Measurements from ENCODE around the gene KCNQ2. TPM values are rescaled to one million over a fixed set of nuclear protein-coding genes. Genes with fewer than 3 reads are reported as not detected.

The KCNQ2 gene
- total RNA-seq, 2 donors from 2014 or later: 0.46 to 35.6 TPM

DNA sequence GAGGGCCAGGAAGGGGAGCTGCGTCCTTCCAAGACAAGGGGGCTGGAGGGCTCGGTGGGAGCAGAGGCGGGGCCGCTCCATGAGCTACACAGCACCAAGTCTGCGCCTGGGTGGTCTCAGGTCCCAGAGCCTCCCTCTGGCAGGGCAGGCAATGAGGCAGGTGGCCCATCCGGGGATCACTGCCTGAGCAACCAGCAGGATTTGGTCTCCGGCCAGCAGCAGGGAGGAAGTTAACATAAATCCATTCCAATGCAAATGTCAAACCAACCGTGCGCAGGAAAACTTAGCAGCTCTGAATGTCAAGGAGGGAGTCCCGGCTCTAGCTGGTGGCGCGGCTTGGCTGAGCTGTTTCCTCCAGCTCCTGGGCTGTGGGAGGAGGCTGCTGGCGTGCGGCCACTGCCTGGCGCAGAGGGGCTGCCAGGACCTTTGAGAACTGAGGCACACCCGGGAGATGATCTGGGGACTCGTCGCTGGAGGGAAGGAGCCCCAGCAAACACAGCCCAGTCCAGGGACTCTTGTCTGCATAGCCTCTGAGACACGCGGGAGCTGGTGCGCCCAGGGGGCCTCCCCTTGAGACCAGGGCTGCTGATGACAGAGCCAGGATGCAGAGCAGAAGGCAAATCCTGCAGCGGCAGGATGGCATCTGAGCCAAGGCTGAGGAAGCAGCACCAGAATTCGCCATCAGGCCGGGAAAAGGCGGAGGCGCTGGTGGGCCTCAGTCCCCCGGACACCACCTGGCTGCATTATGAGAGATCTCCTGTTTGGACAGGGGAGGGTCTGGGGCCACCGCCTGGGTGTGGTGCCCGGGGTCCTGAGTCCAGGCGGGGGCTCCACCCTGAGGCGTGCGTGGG, 78.2 kb downstream of the KCNQ2 start:
- Histone ChIP-seq H3K4me3 (no peak overlapping the region), H3K36me3 (no peaks in the 10 kb centered on the region), H3K9me3 (no peaks in the 10 kb centered on the region), H3K27me3 (replicated peaks; ENCODE audit: insufficient read depth) (peaks cover 3% of the 10 kb centered on the region), H3K27ac (no peak overlapping the region), H3K4me1 (replicated peaks) (no peaks in the 10 kb centered on the region)
- DNase-seq (ENCODE audit: low spot score): no peak
- intact Hi-C loops (cut with DNase I): no loop called here
- 20% methylated on average over 28 of the region's 32 CpGs for WGBS
- TF ChIP-seq CTCF (IDR thresholded peaks at IDR 0.05) (no peak), POLR2A (IDR thresholded peaks at IDR 0.05) (no peak), POLR2AphosphoS5 (IDR thresholded peaks at IDR 0.05) (no peak)

DNA sequence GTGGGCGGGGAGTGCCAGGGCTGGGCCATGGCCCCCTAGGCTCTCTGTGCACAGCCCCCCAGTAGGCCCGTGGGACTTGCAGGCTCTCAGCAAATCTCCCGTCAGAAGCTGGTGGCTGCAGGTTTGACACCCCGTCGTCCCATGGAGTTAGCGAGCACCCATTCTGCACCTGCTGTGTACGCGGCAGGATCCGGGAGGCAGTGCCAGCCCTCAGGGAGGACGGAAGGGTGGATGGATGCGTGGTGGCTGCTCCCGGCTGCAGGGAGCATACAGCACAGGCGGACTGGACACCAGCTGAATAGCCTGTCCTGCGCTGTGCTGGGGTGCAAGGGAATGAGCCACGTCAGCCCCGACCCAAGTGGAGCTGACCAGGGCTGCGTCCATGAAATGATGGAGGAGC, 78.9 kb downstream of the KCNQ2 start:
- intact Hi-C loops (cut with DNase I): no loop called here
- H3K4me1 ChIP-seq (replicated peaks): no peaks in the 10 kb centered on the region
- H3K4me3 ChIP-seq: no peak overlapping the region
- H3K27ac ChIP-seq: no peak overlapping the region
- no peak for DNase-seq (ENCODE audit: low spot score)
- H3K9me3 ChIP-seq: no peaks in the 10 kb centered on the region
- peaks cover 3% of the 10 kb centered on the region for H3K27me3 ChIP-seq (replicated peaks; ENCODE audit: insufficient read depth)
- no peak for TF ChIP-seq POLR2AphosphoS5 (IDR thresholded peaks at IDR 0.05)
- TF ChIP-seq POLR2A (IDR thresholded peaks at IDR 0.05): no peak
- no peak for TF ChIP-seq CTCF (IDR thresholded peaks at IDR 0.05)
- no peaks in the 10 kb centered on the region for H3K36me3 ChIP-seq
- 88% methylated on average over 17 of the region's 17 CpGs for WGBS

DNA sequence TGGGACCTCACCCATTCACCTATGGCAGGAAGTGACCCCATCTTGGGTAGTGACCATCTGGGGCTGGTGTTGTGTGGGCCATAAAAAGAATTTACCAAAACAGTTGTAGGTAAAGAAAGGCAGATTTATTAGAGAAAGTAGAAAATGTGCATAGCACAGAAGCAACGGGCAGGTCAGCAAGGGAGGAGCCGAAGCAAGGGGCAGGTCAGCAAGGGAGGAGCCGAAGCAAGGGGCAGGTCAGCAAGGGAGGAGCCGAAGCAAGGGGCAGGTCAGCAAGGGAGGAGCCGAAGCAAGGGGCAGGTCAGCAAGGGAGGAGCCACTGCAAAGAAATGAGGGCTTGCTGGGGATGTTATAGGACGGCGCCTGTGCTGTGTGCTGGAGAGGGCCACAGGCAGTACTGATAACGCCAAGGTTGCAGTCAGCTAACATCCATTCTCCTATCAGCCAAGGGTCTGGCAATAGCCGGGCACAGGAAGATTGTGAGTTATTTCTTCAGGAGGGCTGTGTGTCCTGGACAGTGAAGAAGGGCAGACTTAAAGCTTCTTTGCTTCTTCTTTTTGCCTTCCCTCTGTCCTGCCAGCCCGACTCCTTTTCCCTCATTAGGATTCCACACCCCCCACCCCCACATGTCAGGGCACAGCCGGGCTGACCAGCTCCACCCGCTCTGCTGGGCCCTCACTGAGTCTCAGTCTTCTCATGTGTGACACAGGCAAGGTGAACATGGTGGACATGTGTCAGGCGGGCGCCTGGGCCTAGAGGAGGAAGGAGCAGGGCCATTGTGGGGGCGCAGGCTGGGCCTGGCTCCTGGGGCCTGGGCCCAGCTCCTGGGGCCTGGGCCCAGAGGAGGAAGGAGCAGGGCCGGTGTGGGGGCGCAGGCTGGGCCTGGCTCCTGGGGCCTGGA, 79.7 kb downstream of the KCNQ2 start:
- H3K4me3 ChIP-seq: no peak overlapping the region
- 92% methylated on average over 15 of the region's 17 CpGs for WGBS
- H3K9me3 ChIP-seq: no peaks in the 10 kb centered on the region
- peaks cover 3% of the 10 kb centered on the region for H3K27me3 ChIP-seq (replicated peaks; ENCODE audit: insufficient read depth)
- no peak overlapping the region for H3K27ac ChIP-seq
- intact Hi-C loops (cut with DNase I): no loop called here
- no peak for DNase-seq (ENCODE audit: low spot score)
- H3K4me1 ChIP-seq (replicated peaks): no peaks in the 10 kb centered on the region
- no peak for TF ChIP-seq CTCF (IDR thresholded peaks at IDR 0.05)
- no peak for TF ChIP-seq POLR2A (IDR thresholded peaks at IDR 0.05)
- TF ChIP-seq POLR2AphosphoS5 (IDR thresholded peaks at IDR 0.05): no peak
- no peaks in the 10 kb centered on the region for H3K36me3 ChIP-seq

- H3K9me3 ChIP-seq: no peaks in the 10 kb centered on the region
- H3K27ac ChIP-seq: no peak overlapping the region
- WGBS: 89% methylated on average over 18 of the region's 18 CpGs
- H3K4me1 ChIP-seq (replicated peaks): no peaks in the 10 kb centered on the region
- H3K36me3 ChIP-seq: no peaks in the 10 kb centered on the region
- TF ChIP-seq POLR2AphosphoS5 (IDR thresholded peaks at IDR 0.05): no peak
- no peak for TF ChIP-seq POLR2A (IDR thresholded peaks at IDR 0.05)
- no peak for TF ChIP-seq CTCF (IDR thresholded peaks at IDR 0.05)
- no peak overlapping the region for H3K4me3 ChIP-seq
- no peaks in the 10 kb centered on the region for H3K27me3 ChIP-seq (replicated peaks; ENCODE audit: insufficient read depth)
- no peak for DNase-seq (ENCODE audit: low spot score)
- intact Hi-C loops (cut with DNase I): no loop called here
Observed at GRCh38 chr20:63387917-63388316, 84.5 kb downstream of the KCNQ2 start.

Data from prostate gland (tissue), 2 donors.